Endothelial cell (in vitro differentiated cells): ENCODE data around the gene TJP3. TPM values are rescaled to one million over a fixed set of nuclear protein-coding genes. Genes with fewer than 3 reads are reported as not detected.
A peak's percentile ranks its signal among the peaks of the same experiment; 100 is the strongest.

Source experiments
- DNase-seq: peaks from one replicate; pipeline ENCODE4 v3.0.0; 2021; ENCODE audit warnings: low spot score
- H3K27ac Mint-ChIP-seq: one replicate; pipeline ENCODE4 v1.8.0; 2021; ENCODE audit warnings: mixed read lengths, inconsistent platforms; ENCODE audit not compliant: unreplicated experiment
- H3K27me3 Mint-ChIP-seq: one replicate; pipeline ENCODE4 v1.8.0; 2021; ENCODE audit warnings: mild to moderate bottlenecking, moderate library complexity, mixed read lengths, inconsistent platforms; ENCODE audit not compliant: unreplicated experiment
- H3K36me3 Mint-ChIP-seq: one replicate; pipeline ENCODE4 v1.8.0; 2021; ENCODE audit warnings: mild to moderate bottlenecking, low read depth, mixed read lengths, inconsistent platforms; ENCODE audit not compliant: unreplicated experiment
- H3K4me1 Mint-ChIP-seq: one replicate; pipeline ENCODE4 v1.8.0; 2021; ENCODE audit warnings: mild to moderate bottlenecking, mixed read lengths, inconsistent platforms; ENCODE audit not compliant: unreplicated experiment
- H3K4me3 Mint-ChIP-seq: one replicate; pipeline ENCODE4 v1.8.0; 2021; ENCODE audit warnings: mild to moderate bottlenecking, mixed read lengths, inconsistent platforms; ENCODE audit not compliant: unreplicated experiment
- H3K9me3 Mint-ChIP-seq: one replicate; pipeline ENCODE4 v1.8.0; 2021; ENCODE audit warnings: mixed read lengths, inconsistent platforms; ENCODE audit not compliant: unreplicated experiment
- total RNA-seq: library from RNA; stranded (reverse); fragmentation: NEBNext Ultra II Directional; extraction: Animal tissue kit (Norgen Biotek cat#: 25700); gene quantifications from one replicate; pipeline ENCODE4 v1.2.1, GENCODE V29; 2021; ENCODE audit not compliant: unreplicated experiment
- TF ChIP-seq, protein P1 (sequence below): fragments of 200-600 bp; sonication (generic); IDR thresholded peaks from one replicate; pipeline ENCODE4 v1.5.0; 2021; ENCODE audit warnings: antibody characterized with exemption; ENCODE audit not compliant: unreplicated experiment

Gene TJP3
- total RNA-seq, 1 donor from 2014 or later: 3.1 TPM

DNA sequence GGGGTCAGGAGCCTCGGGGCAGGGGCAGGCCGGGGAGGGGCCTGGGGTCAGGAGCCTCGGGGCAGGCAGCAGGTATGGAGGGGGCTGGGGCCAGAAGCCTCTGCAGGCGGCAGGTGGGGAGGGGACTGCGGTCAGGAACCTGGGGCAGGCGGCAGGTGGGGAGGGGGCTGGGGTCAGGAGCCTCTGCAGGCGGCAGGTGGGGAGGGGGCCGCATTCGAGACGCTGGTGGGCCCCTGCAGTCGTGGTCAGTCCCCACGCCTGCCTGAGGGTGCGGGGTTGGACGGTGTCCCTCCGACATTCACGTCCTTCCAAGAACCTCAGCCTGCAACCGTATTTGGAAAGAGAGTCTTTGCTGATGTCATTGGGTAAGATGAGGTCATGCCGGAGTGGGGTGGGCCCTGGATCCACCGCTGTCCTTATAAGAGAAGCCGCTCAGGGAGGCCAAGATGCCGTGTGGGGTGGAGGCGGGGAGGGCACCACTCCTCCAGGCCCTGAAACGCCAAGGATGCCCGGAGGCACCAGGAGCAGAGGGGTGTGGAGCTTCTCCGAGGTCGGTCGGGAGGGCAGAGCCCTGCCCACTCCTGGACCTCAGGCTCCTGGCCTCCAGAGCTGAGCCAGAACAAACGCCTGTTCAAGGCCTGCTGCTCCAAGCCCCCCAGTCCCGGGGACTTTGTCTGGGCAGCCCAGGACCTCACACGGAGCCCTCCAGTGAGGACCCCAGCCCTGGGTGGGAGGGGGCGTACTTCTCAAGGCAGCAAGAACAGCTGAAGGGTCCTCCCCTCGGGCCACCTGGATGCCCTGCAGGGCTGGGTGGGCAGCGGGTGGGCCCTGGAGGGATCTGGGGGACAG lies 38.0 kb upstream of the TJP3 start:
- TF ChIP-seq, protein P1, sequence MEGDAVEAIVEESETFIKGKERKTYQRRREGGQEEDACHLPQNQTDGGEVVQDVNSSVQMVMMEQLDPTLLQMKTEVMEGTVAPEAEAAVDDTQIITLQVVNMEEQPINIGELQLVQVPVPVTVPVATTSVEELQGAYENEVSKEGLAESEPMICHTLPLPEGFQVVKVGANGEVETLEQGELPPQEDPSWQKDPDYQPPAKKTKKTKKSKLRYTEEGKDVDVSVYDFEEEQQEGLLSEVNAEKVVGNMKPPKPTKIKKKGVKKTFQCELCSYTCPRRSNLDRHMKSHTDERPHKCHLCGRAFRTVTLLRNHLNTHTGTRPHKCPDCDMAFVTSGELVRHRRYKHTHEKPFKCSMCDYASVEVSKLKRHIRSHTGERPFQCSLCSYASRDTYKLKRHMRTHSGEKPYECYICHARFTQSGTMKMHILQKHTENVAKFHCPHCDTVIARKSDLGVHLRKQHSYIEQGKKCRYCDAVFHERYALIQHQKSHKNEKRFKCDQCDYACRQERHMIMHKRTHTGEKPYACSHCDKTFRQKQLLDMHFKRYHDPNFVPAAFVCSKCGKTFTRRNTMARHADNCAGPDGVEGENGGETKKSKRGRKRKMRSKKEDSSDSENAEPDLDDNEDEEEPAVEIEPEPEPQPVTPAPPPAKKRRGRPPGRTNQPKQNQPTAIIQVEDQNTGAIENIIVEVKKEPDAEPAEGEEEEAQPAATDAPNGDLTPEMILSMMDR: no peak
- Mint-ChIP-seq H3K27me3 (peaks cover 10% of the 10 kb centered on the region), H3K4me3 (no peak overlapping the region), H3K27ac (peak overlapping the region; percentile 61), H3K9me3 (no peaks in the 10 kb centered on the region), H3K36me3 (no peaks in the 10 kb centered on the region), H3K4me1 (peaks cover 2% of the 10 kb centered on the region)
- DNase-seq: no peak

DNA sequence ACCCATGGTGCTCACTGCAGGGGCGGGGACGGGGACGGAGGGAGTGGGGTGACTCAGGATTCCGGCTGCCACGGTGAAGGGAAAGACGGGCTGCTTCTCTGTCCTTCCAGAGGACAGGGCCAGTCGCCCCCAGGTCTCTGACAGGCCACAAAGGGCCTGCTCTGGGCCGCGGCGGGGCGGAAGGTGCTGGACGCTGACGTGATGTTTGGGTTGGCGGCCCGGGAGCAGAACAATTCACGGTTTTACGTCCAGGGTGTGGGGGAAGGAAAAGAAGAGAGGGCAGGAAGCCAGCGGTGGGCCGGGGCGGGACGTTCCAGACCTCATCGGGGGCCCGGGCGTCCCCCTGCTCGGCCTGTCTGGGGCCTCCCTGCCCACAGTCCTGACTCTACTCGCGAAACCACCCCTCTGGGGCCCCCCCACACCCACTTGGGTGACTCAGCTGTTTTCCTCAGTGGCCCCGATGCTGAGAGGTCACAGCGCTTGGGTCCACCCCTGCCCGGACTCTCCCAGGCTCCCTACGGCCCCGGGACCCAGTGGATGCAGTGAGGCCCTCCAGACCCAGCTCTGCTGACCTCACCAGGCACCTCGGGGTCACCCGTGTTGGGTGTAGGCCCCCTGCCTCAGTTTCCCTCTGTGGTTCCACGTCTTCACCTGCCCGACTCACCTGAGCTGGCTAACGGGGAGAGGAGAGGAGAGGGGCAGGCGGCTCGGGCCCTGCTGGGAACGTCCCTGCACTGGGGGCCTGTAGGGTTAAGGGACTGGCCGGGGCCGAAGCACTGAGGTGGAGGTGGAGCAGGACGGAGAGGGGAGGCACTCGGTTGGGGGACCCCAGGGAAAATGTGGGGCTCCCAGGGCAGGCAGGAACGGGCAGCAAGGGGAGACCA lies 37.1 kb upstream of the TJP3 start:
- Mint-ChIP-seq H3K27ac (no peak overlapping the region), H3K4me1 (peaks cover 2% of the 10 kb centered on the region), H3K36me3 (no peaks in the 10 kb centered on the region), H3K27me3 (peaks cover 10% of the 10 kb centered on the region), H3K4me3 (no peak overlapping the region), H3K9me3 (no peaks in the 10 kb centered on the region)
- DNase-seq: no peak
- TF ChIP-seq, protein P1: no peak

DNA sequence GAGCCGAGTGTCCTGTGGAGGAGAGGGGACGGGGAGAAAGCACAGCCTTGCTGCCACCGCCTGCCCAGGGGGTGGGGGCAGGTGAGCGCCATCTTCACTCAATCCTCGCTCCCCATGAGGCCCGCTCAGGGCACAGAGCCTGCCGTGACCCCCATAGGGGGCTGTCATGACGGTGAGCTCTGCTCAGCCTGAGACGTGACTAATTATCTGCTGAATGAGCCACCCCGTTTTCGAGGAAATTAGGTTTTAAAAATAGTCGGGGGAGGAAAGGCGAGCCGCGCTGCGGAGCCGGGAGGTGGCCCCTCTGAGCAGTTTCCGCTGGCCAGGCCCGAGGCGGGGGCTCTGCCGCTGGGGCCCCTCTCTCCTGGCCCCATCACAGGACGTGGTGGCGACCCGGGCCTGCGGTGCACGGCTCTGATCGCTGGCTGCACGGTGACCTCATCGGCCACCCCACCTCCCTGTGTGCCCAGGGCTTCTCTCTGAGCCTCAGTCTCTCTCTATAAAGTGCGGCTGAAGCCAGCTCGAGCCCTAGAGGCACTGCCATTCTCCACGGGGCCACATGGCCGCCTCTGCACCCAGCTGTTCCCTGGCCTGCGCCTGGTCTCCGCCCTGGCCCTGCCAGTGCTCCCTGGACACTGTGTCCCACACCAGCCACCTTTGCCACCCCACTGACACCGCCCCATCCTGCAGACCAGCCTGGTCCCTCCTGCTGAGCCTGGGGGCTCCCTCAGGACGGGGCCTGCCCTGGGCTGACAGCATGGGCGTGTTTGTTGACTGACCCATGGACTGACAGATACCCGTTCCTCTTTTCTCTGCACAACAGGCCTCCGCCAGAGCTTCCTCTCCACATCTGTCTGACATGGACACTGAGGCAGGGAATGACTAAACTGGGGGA lies 36.3 kb upstream of the TJP3 start:
- DNase-seq: no peak
- TF ChIP-seq, protein P1: no peak
- Mint-ChIP-seq H3K4me3 (no peak overlapping the region), H3K27ac (no peak overlapping the region), H3K27me3 (peaks cover 6% of the 10 kb centered on the region), H3K9me3 (no peaks in the 10 kb centered on the region), H3K36me3 (no peaks in the 10 kb centered on the region), H3K4me1 (peaks cover 2% of the 10 kb centered on the region)

DNA sequence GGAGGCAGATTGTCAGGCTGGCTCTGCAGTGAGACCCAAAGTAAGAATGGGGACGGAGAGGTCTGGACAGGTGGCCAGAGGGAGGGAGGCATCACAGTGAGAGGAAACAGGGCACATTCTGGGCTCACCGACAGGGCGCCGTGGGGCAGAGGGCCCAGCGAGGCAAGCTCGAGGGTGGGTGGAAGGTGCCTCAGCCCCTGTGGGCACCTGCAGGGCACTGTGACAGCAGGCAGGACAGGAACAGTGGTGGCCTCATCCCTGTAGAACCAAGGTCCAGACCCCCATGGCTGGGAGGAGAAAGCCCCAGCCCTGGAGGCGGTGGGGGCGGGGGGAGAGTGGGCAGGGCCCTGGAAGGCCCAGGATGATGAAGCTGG lies 35.6 kb upstream of the TJP3 start:
- H3K27me3 Mint-ChIP-seq: peaks cover 8% of the 10 kb centered on the region
- TF ChIP-seq, protein P1: no peak
- DNase-seq: no peak
- no peak overlapping the region for H3K4me3 Mint-ChIP-seq
- H3K9me3 Mint-ChIP-seq: no peaks in the 10 kb centered on the region
- no peak overlapping the region for H3K27ac Mint-ChIP-seq
- H3K36me3 Mint-ChIP-seq: no peaks in the 10 kb centered on the region
- peaks cover 2% of the 10 kb centered on the region for H3K4me1 Mint-ChIP-seq
